Anterior cingulate cortex (tissue), 58 donors: ENCODE data around the gene TM7SF2.
A peak's percentile ranks its signal among the peaks of the same experiment; 100 is the strongest.
"Not testable (repeated sequence)": the region's sequence is repeated elsewhere in the genome, so short reads cannot be mapped to it uniquely, and the experiment has no call there.

Source experiments
- DNase-seq, 58 donors: peaks; one replicate each; lab custom pipeline; 2025; lab: John Stamatoyannopoulos, UW

The TM7SF2 gene

DNA sequence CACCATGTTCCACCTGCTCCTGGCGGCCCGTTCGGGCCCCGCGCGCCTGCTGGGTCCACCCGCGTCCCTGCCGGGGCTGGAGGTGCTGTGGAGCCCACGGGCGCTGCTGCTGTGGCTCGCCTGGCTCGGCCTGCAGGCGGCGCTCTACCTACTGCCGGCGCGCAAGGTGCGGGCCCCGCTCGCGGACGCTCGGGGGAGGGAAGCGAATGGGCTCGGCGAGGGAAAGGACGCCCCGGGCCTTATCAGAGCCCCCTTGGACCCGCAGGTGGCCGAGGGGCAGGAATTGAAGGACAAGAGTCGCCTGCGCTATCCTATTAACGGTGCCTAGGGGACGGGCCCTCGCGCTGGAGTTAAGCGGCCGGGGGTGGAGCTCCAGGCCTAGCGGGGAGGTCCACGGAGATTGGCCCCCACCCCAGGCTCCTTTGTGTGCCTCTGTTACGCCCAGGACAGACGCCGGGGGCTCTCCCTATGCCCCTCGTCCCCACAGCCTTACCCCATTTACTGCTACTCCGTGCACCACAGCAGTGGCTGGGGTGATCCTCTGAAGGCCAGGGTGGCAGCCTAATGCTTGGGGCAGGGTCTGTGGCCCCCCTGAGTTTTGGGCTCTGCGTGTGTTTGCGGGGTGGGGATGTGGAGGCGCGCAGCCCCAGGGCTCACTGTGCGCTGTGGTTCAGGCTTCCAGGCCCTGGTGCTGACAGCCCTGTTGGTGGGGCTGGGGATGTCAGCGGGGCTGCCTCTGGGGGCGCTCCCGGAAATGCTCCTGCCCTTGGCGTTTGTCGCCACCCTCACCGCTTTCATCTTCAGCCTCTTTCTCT is 1.1 kb downstream of the TM7SF2 start:
- DNase-seq, result peak in 50 of 58 donors; percentile 8 to 69 (median 44)

- DNase-seq, result no peak
These were observed 1.7 kb downstream of the TM7SF2 start for GRCh38 chr11:65113361-65113756.

DNA sequence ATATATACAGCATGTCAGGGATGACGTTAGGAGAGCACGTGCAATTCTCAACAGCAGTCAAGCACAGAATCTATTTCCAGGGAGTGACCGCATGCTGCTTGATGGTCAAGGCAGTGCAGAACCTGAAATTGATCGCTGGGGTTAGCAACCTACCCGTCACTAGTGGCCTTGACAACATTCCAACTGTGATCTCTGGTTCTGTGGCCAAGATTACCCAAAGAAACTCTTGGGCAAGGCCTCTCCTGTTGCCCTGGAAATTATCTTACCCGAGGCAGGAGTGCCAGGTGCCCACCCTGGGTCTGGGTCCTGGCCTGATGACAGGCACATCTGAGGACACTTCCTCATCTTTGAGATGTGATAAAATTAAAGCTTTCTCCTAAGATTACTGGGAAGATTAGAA is 2.2 kb downstream of the TM7SF2 start:
- DNase-seq, result no peak

- DNase-seq, result no peak
These were observed 3.0 kb downstream of the TM7SF2 start for GRCh38 chr11:65114538-65115171.

- no peak for DNase-seq
These were observed 3.9 kb downstream of the TM7SF2 start for GRCh38 chr11:65115361-65116082.

GRCh38 chr11:65116370-65117205 is 4.9 kb downstream of the TM7SF2 start:
- peak in 16 of 58 donors; percentile 19 to 54 (median 41) for DNase-seq

GRCh38 chr11:65117206-65118096 is 5.8 kb downstream of the TM7SF2 start, which contains the start of gene ZNHIT2:
TSS of gene ZNHIT2 (minus strand) at chr11:65117701. CDS start at chr11:65117653, 48 bp downstream.
- peak; percentile 85 to 100 (median 98) for DNase-seq

DNA sequence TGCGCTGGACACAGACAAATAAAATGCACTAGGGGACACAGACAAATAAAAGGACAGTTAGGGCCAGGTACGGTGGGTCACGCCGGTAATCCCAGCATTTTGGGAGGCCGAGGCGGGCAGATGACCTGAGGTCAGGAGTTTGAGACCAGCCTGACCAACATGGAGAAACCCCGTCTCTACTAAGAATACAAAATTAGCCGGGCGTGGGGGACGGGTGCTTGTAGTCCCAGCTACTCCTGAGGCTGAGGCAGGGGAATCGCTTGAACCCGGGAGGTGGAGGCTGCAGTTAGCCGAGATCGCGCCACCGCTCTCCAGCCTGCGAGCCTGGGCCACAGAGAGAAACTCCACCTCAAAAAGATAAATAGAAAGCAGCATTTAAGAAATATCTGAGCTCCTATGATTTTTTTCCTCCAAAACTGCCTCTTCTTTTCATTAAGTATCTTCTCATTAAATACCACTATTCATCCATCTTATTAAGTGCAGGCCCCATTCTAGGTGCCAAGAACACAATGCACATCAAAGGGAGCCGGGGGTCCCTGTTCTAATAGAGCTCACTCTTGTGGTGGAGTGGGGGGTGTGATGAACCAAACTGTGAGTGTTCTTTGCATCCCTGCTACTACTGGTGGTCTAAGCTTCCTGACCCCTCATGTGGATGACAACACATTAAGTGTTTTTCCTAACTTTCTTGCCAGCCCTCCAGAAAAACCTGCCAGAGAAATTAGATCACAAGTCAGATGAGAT is 6.6 kb downstream of the TM7SF2 start:
- DNase-seq, result no peak

DNA sequence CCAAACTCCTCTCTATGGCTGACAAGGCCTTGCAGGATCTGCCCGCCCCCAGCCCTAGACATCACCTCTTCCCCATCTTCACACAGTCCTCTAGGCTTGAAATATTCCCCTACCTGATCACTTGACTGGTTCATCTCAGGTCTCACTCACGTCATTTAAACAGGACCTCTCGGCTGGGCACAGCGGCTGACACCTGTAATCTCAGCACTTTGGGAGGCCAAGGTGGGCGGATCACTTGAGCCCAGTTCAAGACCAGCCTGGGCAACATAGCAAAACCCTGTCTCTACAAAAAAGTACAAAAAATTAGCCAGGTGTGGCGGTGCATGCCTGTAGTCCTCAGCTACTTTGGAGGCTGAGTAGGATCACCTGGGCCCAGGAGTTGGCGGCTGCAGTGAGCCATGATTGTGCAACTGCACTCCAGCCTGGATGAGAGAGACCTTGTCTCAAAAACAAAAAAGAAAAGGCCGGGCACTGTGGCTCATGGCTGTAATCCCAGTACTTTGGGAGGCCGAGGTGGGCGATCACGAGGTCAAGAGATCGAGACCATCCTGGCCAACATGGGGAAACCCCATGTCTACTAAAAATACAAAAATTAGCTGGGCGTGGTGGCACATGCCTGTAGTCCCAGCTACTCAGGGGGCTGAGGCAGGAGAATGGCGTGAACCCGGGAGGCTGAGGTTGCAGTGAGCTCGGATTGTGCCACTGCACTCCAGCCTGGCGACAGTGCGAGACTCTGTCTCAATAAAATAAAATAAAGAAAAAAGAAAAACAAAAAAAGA is 7.4 kb downstream of the TM7SF2 start:
- not testable (repeated sequence) for DNase-seq

- DNase-seq, result no peak
These were observed 8.0 kb downstream of the TM7SF2 start for GRCh38 chr11:65119670-65119995.

GRCh38 chr11:65120831-65121230 is 9.2 kb downstream of the TM7SF2 start:
- DNase-seq, result no peak

DNA sequence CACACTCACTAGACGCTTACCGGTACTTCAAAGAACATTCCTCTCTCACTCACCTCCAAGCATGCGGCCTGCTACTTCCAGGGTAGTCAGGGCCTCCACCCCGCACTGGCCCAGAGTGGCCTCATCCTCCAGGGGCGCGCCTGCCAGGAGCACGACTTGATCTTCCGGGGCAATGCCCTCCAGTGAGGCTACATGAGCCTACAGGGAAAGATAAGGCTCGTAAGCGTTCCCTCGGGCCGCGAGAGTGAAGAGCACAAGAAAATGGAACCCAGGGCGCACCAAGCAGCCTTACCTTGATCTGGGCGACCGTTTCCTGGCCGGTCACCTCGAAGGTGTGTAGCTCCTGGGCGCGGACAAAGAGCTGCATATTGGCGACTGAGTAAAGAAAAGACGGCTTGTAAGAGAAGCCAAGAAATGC is 9.8 kb downstream of the TM7SF2 start:
- DNase-seq, result no peak

- DNase-seq, result peak; percentile 71 to 99 (median 93)
These were observed 10.4 kb downstream of the TM7SF2 start, which contains the start of the genes FAU and MRPL49 for GRCh38 chr11:65121865-65122696. TSS of gene FAU (minus strand) at chr11:65122134. CDS start at chr11:65121813, 321 bp downstream. TSS of gene MRPL49 (plus strand) at chr11:65122321. CDS start at chr11:65122347, 26 bp downstream.

DNA sequence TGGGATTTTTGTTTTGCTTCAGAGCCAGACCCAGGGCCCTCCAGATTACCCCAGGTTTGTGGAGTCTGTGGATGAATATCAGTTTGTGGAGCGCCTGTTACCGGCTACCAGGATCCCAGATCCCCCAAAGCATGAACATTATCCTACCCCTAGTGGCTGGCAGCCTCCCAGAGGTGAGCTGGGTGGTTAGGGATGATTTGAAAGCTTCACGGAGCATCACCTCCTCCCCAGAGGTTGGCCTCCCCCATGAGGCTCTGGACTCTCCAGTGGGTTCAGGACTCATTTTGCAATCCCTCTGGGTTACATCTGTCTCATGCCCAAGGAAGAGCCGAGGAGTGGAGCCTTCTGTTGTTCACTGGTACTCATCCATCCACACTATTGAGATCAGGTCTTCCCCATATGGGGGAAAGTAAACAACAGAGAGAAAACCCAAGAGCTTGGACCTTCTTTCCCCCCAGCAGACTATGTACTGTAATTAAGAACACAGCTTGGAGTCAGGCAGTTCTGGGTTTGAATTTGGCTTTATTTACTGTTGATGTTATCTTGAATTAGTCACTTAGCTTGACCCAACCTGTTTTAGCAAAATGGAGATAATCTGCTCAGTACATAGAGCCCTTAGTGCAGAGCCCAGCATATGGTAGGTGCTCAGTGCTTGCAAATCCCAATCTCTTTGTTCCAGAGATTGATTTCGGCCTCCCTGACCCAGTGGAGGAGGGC is 13.0 kb downstream of the TM7SF2 start:
- no peak for DNase-seq

GRCh38 chr11:65125197-65126056 is 13.8 kb downstream of the TM7SF2 start:
- DNase-seq, result no peak
